ENCODE results near the gene SLC2A5.

Gene SLC2A5, protein sequence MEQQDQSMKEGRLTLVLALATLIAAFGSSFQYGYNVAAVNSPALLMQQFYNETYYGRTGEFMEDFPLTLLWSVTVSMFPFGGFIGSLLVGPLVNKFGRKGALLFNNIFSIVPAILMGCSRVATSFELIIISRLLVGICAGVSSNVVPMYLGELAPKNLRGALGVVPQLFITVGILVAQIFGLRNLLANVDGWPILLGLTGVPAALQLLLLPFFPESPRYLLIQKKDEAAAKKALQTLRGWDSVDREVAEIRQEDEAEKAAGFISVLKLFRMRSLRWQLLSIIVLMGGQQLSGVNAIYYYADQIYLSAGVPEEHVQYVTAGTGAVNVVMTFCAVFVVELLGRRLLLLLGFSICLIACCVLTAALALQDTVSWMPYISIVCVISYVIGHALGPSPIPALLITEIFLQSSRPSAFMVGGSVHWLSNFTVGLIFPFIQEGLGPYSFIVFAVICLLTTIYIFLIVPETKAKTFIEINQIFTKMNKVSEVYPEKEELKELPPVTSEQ

DNA sequence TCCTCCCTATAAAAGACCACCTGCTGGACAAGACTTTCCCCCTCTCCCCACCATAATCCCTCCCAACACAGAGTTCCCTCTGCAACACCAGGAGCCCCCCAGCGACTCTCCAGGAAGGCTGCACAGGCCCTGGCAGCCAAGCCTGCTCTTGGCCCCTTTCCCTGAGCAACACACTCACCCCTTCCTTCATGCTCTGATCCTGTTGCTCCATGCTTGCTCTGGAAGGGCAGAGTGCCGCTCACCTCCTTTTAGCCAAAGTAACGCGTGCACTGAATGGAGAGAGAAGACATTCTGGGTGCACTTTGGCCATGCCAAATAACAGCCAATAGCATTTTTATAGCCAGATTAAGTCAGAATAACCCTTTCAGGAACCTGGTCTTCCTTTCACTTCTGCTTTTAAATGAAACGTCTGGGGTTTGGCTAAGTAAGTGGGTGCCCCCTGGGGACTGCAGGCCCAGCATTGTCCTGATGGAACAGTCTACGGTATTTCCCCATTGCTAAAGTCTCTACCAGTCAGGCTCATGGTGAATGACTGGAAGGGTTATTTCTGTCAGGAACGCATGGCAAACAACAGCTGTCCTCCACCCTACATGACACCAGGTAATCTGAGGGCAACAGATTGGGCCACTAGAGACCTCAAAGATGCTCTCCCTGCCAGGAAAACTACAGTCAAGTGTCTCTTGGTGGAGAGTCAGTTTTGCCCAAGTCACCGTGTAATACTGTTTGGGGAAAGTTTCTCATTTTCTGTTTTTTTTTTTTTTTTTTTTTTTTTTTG lies at the start of gene SLC2A5:
TSS of gene SLC2A5 (minus strand) at position 310 of the 775 bp plus-strand sequence. CDS start at position 211, 99 bp downstream.
- DNase-seq (ENCODE audit: insufficient read length, low spot score) (no peak), FAIRE-seq (no peak)
- TF ChIP-seq, protein P1, sequence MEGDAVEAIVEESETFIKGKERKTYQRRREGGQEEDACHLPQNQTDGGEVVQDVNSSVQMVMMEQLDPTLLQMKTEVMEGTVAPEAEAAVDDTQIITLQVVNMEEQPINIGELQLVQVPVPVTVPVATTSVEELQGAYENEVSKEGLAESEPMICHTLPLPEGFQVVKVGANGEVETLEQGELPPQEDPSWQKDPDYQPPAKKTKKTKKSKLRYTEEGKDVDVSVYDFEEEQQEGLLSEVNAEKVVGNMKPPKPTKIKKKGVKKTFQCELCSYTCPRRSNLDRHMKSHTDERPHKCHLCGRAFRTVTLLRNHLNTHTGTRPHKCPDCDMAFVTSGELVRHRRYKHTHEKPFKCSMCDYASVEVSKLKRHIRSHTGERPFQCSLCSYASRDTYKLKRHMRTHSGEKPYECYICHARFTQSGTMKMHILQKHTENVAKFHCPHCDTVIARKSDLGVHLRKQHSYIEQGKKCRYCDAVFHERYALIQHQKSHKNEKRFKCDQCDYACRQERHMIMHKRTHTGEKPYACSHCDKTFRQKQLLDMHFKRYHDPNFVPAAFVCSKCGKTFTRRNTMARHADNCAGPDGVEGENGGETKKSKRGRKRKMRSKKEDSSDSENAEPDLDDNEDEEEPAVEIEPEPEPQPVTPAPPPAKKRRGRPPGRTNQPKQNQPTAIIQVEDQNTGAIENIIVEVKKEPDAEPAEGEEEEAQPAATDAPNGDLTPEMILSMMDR (IDR thresholded peaks at IDR 0.05; ENCODE audit: insufficient read depth, missing control alignments), result no peak

DNA sequence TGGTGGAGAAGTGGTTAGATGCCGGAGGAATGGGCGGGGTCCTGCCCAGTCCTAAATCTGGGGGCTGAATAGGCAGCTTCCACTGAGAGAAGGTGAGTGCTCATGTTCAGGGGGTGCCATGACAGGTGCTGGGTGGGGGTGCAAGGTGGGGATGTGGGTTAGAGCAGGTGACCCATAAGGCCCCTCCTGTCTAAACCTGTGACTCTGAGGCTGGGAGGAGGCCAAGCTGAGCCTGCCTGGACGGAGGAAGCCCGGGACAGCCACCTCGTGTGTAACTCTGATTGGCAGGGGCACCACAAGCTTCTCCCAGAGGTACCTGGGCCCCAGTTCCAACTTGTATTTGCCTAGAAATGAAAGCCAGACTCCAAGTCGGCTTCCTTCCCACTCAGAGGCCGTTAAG lies 48.8 kb upstream of the SLC2A5 start:
- TF ChIP-seq, protein P1 (IDR thresholded peaks at IDR 0.05; ENCODE audit: insufficient read depth, missing control alignments), result no peak
- DNase-seq (ENCODE audit: insufficient read length, low spot score) (no peak), FAIRE-seq (no peak)

GRCh38 chr1:9115351-9116205 lies 46.1 kb upstream of the SLC2A5 start:
- TF ChIP-seq, protein P1 (IDR thresholded peaks at IDR 0.05; ENCODE audit: insufficient read depth, missing control alignments), result no peak
- no peak for DNase-seq (ENCODE audit: insufficient read length, low spot score)
- no peak for FAIRE-seq

- TF ChIP-seq, protein P1 (IDR thresholded peaks at IDR 0.05; ENCODE audit: insufficient read depth, missing control alignments), result no peak
- no peak for FAIRE-seq
- DNase-seq (ENCODE audit: insufficient read length, low spot score), result no peak
Observed at GRCh38 chr1:9112961-9113880, 43.8 kb upstream of the SLC2A5 start.

DNA sequence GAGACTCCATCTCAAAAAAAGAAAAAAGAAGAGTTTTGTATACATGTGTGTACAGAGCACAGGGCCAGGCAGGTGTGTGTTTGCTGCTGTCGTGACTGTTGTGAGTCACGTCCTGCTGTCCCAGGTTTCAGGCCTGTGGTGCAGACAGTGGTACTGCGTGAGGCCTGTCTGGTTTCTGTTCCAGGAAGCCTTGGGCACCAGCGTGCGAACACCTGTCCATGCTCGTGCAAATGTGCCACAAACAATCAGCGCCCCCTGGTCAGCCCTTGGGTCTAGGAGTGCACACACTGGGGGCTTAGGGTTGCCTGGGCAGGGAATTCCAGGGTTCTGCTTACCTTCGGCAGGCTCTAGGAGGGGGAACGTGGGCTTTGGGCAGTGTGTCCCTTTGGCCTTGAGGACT lies 42.5 kb upstream of the SLC2A5 start:
- DNase-seq (ENCODE audit: insufficient read length, low spot score), result no peak
- FAIRE-seq, result no peak
- TF ChIP-seq, protein P1 (IDR thresholded peaks at IDR 0.05; ENCODE audit: insufficient read depth, missing control alignments), result no peak

DNA sequence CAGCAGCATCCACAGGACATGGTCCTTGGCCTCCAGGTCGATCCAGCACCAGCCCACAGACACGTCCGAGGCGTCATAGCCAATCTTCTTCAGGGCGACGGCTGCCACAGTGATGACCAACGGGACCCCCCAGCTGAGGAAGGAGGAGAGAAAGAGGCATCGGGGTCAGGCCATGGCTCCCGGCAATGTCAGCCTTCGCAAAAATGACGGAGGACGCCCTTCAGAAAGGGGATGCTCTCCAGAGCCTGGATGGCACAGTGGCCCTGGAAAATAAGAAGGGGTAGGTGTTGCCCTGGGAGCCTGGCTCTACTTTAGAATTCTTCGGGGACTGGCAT lies 41.9 kb upstream of the SLC2A5 start:
- TF ChIP-seq, protein P1 (IDR thresholded peaks at IDR 0.05; ENCODE audit: insufficient read depth, missing control alignments), result no peak
- DNase-seq (ENCODE audit: insufficient read length, low spot score) (no peak), FAIRE-seq (no peak)

Data from D721Med (cell line).